H9 (cell line): ENCODE measurements around the gene DERL2. TPM values are rescaled to one million over a fixed set of nuclear protein-coding genes. Genes with fewer than 3 reads are reported as not detected.

Experiments used
- DNase-seq: peaks from one replicate; pipeline ENCODE4 v3.0.0-alpha.2; 2017
- H2AFZ ChIP-seq: one replicate; pipeline ENCODE4 v1.6.1; 2013; ENCODE audit warnings: mild to moderate bottlenecking, low read length, control low read depth, moderate library complexity
- H2AK5ac ChIP-seq: 2 replicates; pipeline ENCODE4 v1.6.1; 2013; ENCODE audit warnings: low read length, control low read depth, mixed read lengths; ENCODE audit not compliant: insufficient read length
- H2BK120ac ChIP-seq: one replicate; pipeline ENCODE4 v1.6.1; 2013; ENCODE audit warnings: low read depth, mild to moderate bottlenecking, low read length, control low read depth, inconsistent platforms; ENCODE audit not compliant: poor library complexity, severe bottlenecking
- H2BK12ac ChIP-seq: 2 replicates; pipeline ENCODE4 v1.6.1; 2013; ENCODE audit warnings: low read length, control low read depth, mixed read lengths, low read depth; ENCODE audit not compliant: insufficient read length
- H2BK15ac ChIP-seq: 2 replicates; pipeline ENCODE4 v1.6.1; 2013; ENCODE audit warnings: low read depth, low read length, control low read depth
- H2BK20ac ChIP-seq: one replicate; pipeline ENCODE4 v1.6.1; 2013; ENCODE audit warnings: low read depth, mild to moderate bottlenecking, low read length, control low read depth, inconsistent platforms; ENCODE audit not compliant: poor library complexity, severe bottlenecking
- H2BK5ac ChIP-seq: 2 replicates; pipeline ENCODE4 v1.6.1; 2013; ENCODE audit warnings: low read length, control low read depth, mixed read lengths; ENCODE audit not compliant: insufficient read length
- H3K14ac ChIP-seq: 2 replicates; pipeline ENCODE4 v1.6.1; 2013; ENCODE audit warnings: low read length, control low read depth; ENCODE audit not compliant: insufficient read depth
- H3K18ac ChIP-seq: 2 replicates; pipeline ENCODE4 v1.6.1; 2013; ENCODE audit warnings: low read depth, mild to moderate bottlenecking, mixed read lengths, low read length, control low read depth; ENCODE audit not compliant: insufficient read length
- H3K23ac ChIP-seq: 2 replicates; pipeline ENCODE4 v1.6.1; 2013; ENCODE audit warnings: low read length, control low read depth, mixed read lengths, low read depth; ENCODE audit not compliant: insufficient read length
- H3K23me2 ChIP-seq: 2 replicates; pipeline ENCODE4 v1.6.1; 2013; ENCODE audit warnings: low read depth, mild to moderate bottlenecking, mixed read lengths, low read length, control low read depth; ENCODE audit not compliant: insufficient read length, poor library complexity, severe bottlenecking
- H3K27ac ChIP-seq: 2 replicates; pipeline ENCODE4 v1.5.1; 2013; ENCODE audit warnings: low read length, control low read depth, mixed read lengths, low read depth; ENCODE audit not compliant: insufficient read length
- H3K27me3 ChIP-seq: 2 replicates; pipeline ENCODE4 v1.6.1; 2013; ENCODE audit warnings: low read length, control low read depth, inconsistent platforms; ENCODE audit not compliant: insufficient read depth
- H3K4ac ChIP-seq: 2 replicates; pipeline ENCODE4 v1.6.1; 2013; ENCODE audit warnings: low read depth, mild to moderate bottlenecking, control low read depth, inconsistent platforms, low read length, moderate library complexity
- H3K4me1 ChIP-seq: 2 replicates; pipeline ENCODE4 v1.6.1; 2013; ENCODE audit warnings: low read length, control low read depth, inconsistent platforms; ENCODE audit not compliant: insufficient read depth
- H3K4me2 ChIP-seq: 2 replicates; pipeline ENCODE4 v1.6.1; 2013; ENCODE audit warnings: low read length, control low read depth, mixed read lengths; ENCODE audit not compliant: insufficient read length, insufficient read depth
- H3K56ac ChIP-seq: 2 replicates; pipeline ENCODE4 v1.6.1; 2013; ENCODE audit warnings: low read depth, mild to moderate bottlenecking, mixed read lengths, low read length, control low read depth; ENCODE audit not compliant: insufficient read length
- H3K79me1 ChIP-seq: 2 replicates; pipeline ENCODE4 v1.6.1; 2013; ENCODE audit warnings: low read depth, mild to moderate bottlenecking, moderate library complexity, low read length, control low read depth, inconsistent platforms; ENCODE audit not compliant: insufficient read depth, poor library complexity, severe bottlenecking
- H3K79me2 ChIP-seq: 2 replicates; pipeline ENCODE4 v1.6.1; 2013; ENCODE audit warnings: low read length, control low read depth, inconsistent platforms; ENCODE audit not compliant: insufficient read depth
- H3K9ac ChIP-seq: 2 replicates; pipeline ENCODE4 v1.6.1; 2013; ENCODE audit warnings: low read length, control low read depth, mixed read lengths; ENCODE audit not compliant: insufficient read length; ENCODE audit errors: extremely low read depth
- H3K9me3 ChIP-seq: one replicate; pipeline ENCODE4 v1.6.1; 2013; ENCODE audit warnings: low read depth, low read length, inconsistent platforms; ENCODE audit not compliant: control insufficient read depth
- H3T11ph ChIP-seq: one replicate; pipeline ENCODE4 v1.6.1; 2013; ENCODE audit warnings: mild to moderate bottlenecking, low read length, control low read depth, inconsistent platforms
- H4K20me1 ChIP-seq: one replicate; pipeline ENCODE4 v1.6.1; 2013; ENCODE audit not compliant: control insufficient read depth, insufficient read length, insufficient read depth
- H4K5ac ChIP-seq: 2 replicates; pipeline ENCODE4 v1.6.1; 2013; ENCODE audit warnings: low read depth, mild to moderate bottlenecking, mixed read lengths, low read length, control low read depth; ENCODE audit not compliant: insufficient read length
- H4K8ac ChIP-seq: replicated peaks from 2 replicates; pipeline ENCODE4 v1.6.1; 2013; ENCODE audit warnings: low read length, control low read depth, mixed read lengths, low read depth; ENCODE audit not compliant: insufficient read length
- H4K91ac ChIP-seq: 2 replicates; pipeline ENCODE4 v1.6.1; 2013; ENCODE audit warnings: low read depth, mild to moderate bottlenecking, moderate library complexity, mixed read lengths, low read length, control low read depth; ENCODE audit not compliant: insufficient read length
- H3K27ac Mint-ChIP-seq, 3 experiments: 2 replicates in 2 of 3; 3 replicates in 1 of 3; pipeline ENCODE4 v1.8.0; 2020 to 2021; ENCODE audit warnings: mixed read lengths in 3 of 3, mild to moderate bottlenecking in 1 of 3, moderate library complexity in 1 of 3
- H3K27me3 Mint-ChIP-seq: 2 replicates; pipeline ENCODE4 v1.8.0; 2021; ENCODE audit warnings: low read depth, mild to moderate bottlenecking, moderate library complexity, mixed read lengths
- H3K36me3 Mint-ChIP-seq, 3 experiments: 2 replicates in 2 of 3; 3 replicates in 1 of 3; pipeline ENCODE4 v1.8.0; 2020 to 2021; ENCODE audit warnings: low read depth in 3 of 3, mixed read lengths in 3 of 3; ENCODE audit not compliant: insufficient read depth in 1 of 3
- H3K4me1 Mint-ChIP-seq, 2 experiments: 2 replicates each; pipeline ENCODE4 v1.8.0; 2020; ENCODE audit warnings: mixed read lengths in 2 of 2
- H3K4me3 Mint-ChIP-seq, 2 experiments: 2 replicates in 1 of 2; 3 replicates in 1 of 2; pipeline ENCODE4 v1.8.0; 2020 to 2021; ENCODE audit warnings: mild to moderate bottlenecking in 2 of 2, mixed read lengths in 2 of 2, moderate library complexity in 1 of 2
- H3K9me3 Mint-ChIP-seq, 2 experiments: 2 replicates in 1 of 2; 3 replicates in 1 of 2; pipeline ENCODE4 v1.8.0; 2020; ENCODE audit warnings: mild to moderate bottlenecking in 2 of 2, mixed read lengths in 2 of 2, moderate library complexity in 1 of 2
- WGBS: extraction: QIAGEN DNeasy Blood & Tissue Kit; methylation state at CpG from one replicate; pipeline ENCODE4 v1.1.7; 2013; ENCODE audit warnings: missing lambda C conversion rate, low lambda C conversion rate, mixed read lengths; ENCODE audit not compliant: insufficient read length; ENCODE audit errors: extremely low coverage; 5-methylcytosine and 5-hydroxymethylcytosine counted together
- total RNA-seq: library from RNA; stranded (reverse); gene quantifications from 2 replicates; pipeline ENCODE4 v1.2.1, GENCODE V29; 2021
- TF ChIP-seq, protein P1 (sequence below): fragments of 200-600 bp; sonication (generic); conservative IDR thresholded peaks from 3 replicates; pipeline ENCODE4 v1.8.0; 2021; ENCODE audit warnings: antibody characterized with exemption, mild to moderate bottlenecking

DERL2 gene
- total RNA-seq, 1 experiment from 2014 or later: 83.2 TPM

DNA sequence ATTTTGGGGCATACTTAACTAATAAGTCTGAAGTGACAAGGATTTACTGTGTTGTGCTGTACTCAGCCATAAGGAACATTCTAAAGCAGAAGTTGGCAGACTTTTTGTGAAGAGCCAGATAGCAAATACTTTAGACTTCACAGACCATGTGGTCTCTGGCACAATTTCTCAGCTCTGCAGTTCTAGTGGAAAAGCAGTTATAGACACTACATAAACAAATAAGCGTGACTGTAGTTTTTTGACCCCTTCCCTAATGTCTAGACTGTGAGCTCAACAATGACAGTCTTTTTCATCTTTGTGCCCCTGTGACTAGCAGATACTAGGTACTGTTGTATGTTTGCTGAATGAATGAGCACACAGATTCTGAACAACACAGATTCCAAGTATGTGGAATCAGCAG is 61.1 kb downstream of the DERL2 start:
- no peaks in the 10 kb centered on the region for H3K9me3 Mint-ChIP-seq
- H3K4me2 ChIP-seq: no peak overlapping the region
- H2BK20ac ChIP-seq: no peak overlapping the region
- no peaks in the 10 kb centered on the region for H3K4me1 ChIP-seq
- H3K23me2 ChIP-seq: peaks cover 5% of the 10 kb centered on the region
- no peaks in the 10 kb centered on the region for H3K27me3 ChIP-seq
- H2AFZ ChIP-seq: no peak overlapping the region
- no peak overlapping the region for H2BK12ac ChIP-seq
- peaks cover 9% of the 10 kb centered on the region; the same call in 1 of the 2 replicates for H3K79me2 ChIP-seq
- no peak overlapping the region for H3K27ac ChIP-seq
- H3K36me3 Mint-ChIP-seq: peaks cover 54 to 92% (median 80%) of the 10 kb centered on the region in 3 experiments; a peak in 6 of 7 replicates
- no peak overlapping the region for H3K4me3 Mint-ChIP-seq
- TF ChIP-seq, protein P1, sequence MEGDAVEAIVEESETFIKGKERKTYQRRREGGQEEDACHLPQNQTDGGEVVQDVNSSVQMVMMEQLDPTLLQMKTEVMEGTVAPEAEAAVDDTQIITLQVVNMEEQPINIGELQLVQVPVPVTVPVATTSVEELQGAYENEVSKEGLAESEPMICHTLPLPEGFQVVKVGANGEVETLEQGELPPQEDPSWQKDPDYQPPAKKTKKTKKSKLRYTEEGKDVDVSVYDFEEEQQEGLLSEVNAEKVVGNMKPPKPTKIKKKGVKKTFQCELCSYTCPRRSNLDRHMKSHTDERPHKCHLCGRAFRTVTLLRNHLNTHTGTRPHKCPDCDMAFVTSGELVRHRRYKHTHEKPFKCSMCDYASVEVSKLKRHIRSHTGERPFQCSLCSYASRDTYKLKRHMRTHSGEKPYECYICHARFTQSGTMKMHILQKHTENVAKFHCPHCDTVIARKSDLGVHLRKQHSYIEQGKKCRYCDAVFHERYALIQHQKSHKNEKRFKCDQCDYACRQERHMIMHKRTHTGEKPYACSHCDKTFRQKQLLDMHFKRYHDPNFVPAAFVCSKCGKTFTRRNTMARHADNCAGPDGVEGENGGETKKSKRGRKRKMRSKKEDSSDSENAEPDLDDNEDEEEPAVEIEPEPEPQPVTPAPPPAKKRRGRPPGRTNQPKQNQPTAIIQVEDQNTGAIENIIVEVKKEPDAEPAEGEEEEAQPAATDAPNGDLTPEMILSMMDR: no peak
- H4K8ac ChIP-seq: no peak overlapping the region
- no peak for DNase-seq
- H3K4me1 Mint-ChIP-seq: peaks cover 9 to 14% of the 10 kb centered on the region in 2 experiments
- H3K18ac ChIP-seq: no peak overlapping the region
- no peak overlapping the region for H3K9ac ChIP-seq
- no peak overlapping the region for H3K56ac ChIP-seq
- no peaks in the 10 kb centered on the region for H3K9me3 ChIP-seq
- no peak overlapping the region for H2BK120ac ChIP-seq
- no peak overlapping the region for H4K91ac ChIP-seq
- H3K4ac ChIP-seq: no peak overlapping the region
- WGBS: no CpG with 5 or more reads among the region's 1 CpG
- H3K27ac Mint-ChIP-seq: no peak overlapping the region
- no peak overlapping the region for H3K23ac ChIP-seq
- no peak overlapping the region for H2BK15ac ChIP-seq
- H2BK5ac ChIP-seq: no peak overlapping the region
- H2AK5ac ChIP-seq: no peak overlapping the region
- no peak overlapping the region for H3T11ph ChIP-seq
- H3K27me3 Mint-ChIP-seq: no peaks in the 10 kb centered on the region
- no peak overlapping the region for H3K14ac ChIP-seq
- H4K5ac ChIP-seq: no peak overlapping the region
- peaks cover 2% of the 10 kb centered on the region for H3K79me1 ChIP-seq
- no peaks in the 10 kb centered on the region for H4K20me1 ChIP-seq
